GM12875 (cell line): ENCODE results near the gene LGALS4.
A peak's percentile ranks its signal among the peaks of the same experiment; 100 is the strongest.
"Not testable (repeated sequence)": the region's sequence is repeated elsewhere in the genome, so short reads cannot be mapped to it uniquely, and the experiment has no call there.

Source experiments
- H3K4me3 ChIP-seq: one replicate; pipeline ENCODE4 v1.5.1; 2011; ENCODE audit warnings: low read depth, low read length, control low read depth
- TF ChIP-seq, protein P1 (sequence below): IDR thresholded peaks from 2 replicates; pipeline ENCODE4 v1.5.1; 2011; ENCODE audit warnings: low read depth, mild to moderate bottlenecking, control low read depth, inconsistent platforms, low read length, moderate library complexity, borderline replicate concordance; ENCODE audit not compliant: insufficient read depth

The LGALS4 gene

DNA sequence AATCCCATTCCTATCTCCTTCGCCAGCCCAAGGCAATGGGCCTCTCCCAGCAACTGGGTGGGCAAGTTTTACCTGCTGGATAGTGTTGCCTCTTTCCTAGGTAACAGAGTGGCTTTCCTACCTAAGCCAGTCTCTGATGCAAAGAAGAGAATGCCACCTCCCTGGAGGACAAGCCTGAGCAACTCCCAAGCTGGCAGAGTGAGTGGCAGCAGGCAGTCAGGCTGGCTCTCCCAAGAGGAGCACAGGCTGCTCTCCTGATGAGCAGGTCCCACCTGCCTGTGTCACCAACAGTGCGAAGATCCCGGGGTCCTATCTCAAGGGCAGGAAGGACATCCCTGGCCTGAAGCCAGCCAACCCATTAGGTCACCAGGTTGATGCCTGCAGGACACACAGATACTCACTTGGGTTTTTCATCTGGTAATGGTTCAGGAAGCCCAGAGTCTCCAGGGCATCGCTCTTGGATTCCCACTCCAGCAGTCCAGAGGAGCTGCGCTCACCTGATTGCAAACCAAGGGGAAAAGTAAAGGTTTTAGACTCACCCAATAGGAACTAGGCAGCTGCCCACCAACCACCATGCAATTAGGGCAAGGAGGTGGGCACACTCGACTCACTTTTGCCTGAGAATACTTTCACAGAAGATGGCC lies 24.4 kb upstream of the LGALS4 start:
- H3K4me3 ChIP-seq: no peak overlapping the region
- TF ChIP-seq, protein P1, sequence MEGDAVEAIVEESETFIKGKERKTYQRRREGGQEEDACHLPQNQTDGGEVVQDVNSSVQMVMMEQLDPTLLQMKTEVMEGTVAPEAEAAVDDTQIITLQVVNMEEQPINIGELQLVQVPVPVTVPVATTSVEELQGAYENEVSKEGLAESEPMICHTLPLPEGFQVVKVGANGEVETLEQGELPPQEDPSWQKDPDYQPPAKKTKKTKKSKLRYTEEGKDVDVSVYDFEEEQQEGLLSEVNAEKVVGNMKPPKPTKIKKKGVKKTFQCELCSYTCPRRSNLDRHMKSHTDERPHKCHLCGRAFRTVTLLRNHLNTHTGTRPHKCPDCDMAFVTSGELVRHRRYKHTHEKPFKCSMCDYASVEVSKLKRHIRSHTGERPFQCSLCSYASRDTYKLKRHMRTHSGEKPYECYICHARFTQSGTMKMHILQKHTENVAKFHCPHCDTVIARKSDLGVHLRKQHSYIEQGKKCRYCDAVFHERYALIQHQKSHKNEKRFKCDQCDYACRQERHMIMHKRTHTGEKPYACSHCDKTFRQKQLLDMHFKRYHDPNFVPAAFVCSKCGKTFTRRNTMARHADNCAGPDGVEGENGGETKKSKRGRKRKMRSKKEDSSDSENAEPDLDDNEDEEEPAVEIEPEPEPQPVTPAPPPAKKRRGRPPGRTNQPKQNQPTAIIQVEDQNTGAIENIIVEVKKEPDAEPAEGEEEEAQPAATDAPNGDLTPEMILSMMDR: no peak

DNA sequence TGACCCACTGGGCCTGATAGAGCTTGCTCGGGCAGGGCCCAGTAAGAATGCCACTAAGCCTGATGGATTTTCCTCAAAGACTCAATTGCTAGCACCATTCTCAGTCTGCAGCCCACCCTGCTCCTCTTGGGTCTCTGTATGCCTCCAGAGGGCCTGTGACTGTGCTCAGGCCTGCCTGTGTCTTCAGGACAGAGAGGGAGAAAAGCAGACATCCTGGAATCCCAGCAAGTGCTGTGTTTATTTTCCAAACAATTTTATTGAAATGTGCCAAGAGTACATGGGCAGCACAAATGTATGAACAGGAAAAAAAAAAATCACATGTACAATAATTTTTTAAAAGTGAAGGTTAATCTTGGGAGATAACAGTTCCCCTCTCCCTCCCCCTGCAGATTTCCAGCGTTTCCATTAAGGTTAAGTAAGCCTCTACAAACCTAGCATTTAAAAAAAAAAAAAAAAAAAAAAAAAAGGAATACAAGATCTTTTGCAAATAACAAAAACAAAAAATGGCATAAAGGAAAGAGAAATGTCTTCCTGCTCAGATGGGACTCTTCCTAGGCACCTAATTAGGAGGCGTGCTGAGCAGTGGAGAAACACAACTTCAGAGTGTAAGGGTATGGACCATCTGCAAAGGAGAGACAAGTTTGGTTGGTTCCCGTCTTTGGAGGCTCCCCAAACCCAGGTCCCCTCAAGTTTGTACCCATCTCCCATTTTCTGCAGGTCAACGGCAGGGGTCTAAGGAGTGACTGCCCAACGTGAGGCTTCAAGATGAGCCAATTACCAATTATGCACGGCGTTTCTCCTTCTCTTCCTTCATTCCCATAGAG lies 23.6 kb upstream of the LGALS4 start:
- TF ChIP-seq, protein P1: no peak
- no peak overlapping the region for H3K4me3 ChIP-seq

DNA sequence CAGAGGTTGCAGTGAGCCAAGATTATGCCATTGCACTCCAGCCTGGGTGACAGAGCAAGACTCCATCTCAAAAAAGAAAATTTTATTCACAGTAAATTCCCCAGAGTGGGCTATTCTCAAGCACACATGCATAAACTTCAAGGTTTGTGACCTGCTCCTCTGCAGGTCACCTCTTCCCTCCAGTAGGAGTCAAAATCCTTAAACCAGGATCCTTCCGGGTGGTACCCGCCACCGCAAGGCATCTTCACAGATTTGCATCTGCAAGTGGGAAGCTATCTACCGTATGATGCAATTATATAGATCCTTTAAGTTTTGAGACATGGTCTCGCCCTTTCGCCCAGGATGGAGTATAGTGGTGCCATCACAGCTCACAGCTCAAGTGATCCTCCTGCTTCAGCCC lies 21.8 kb upstream of the LGALS4 start:
- H3K4me3 ChIP-seq: no peak overlapping the region
- TF ChIP-seq, protein P1: no peak

DNA sequence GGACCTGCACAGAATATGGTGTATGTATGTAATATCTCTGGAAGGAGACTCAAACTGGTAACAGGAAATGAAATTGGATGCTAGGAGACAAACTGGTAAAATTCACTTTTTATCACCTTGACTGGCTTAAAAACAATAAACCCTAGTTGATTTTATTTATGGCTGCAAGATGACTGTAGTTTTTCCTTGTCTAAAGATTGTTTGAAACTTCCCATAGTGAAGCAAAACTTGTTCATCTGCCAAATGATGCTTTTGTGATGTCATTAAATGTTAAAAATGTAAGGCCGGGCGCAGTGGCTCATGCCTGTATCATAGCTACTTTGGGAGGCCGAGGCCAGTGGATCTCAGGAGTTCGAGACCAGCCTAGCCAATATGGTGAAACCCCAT lies 21.4 kb upstream of the LGALS4 start:
- TF ChIP-seq, protein P1: no peak
- no peak overlapping the region for H3K4me3 ChIP-seq

DNA sequence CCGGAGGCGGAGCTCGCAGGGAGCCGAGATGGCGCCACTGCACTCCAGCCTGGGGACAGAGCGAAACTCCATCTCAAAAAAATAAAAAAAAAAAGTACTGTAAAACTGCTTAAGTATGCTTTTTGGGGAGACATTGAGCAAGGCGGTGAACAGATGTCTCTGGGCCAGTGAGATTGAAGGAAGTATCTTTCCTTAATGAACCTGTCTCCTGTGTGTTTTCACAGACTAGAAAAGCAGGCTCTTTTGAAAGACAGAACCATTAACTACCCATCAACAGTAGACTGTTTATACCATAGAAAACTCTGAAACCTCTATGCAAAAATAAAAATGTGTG lies 20.3 kb upstream of the LGALS4 start:
- TF ChIP-seq, protein P1: no peak
- no peak overlapping the region for H3K4me3 ChIP-seq

DNA sequence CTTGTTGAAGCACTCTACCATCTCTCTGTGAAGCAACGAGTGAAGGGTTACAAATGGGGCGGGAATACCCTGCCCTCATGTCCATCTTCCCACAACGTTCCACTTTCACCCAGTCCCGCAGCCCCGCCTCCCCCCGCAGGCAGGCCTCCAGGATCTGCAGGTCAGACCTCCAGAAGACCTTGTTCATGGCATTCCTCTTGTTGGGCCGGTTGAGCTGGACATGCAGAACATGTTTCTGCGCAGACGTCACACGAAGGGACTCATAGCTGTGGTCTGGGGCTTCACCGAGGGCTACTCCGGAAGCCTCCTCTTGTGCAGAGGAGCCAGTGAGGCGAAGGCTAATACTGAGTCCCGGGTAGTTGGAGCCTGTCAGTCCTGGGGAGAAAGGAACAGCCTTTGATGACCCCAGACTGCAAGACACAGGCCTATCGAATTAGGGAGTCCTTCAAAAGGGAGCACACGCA lies 18.4 kb upstream of the LGALS4 start:
- H3K4me3 ChIP-seq: peak overlapping the region; percentile 74
- TF ChIP-seq, protein P1: no peak

DNA sequence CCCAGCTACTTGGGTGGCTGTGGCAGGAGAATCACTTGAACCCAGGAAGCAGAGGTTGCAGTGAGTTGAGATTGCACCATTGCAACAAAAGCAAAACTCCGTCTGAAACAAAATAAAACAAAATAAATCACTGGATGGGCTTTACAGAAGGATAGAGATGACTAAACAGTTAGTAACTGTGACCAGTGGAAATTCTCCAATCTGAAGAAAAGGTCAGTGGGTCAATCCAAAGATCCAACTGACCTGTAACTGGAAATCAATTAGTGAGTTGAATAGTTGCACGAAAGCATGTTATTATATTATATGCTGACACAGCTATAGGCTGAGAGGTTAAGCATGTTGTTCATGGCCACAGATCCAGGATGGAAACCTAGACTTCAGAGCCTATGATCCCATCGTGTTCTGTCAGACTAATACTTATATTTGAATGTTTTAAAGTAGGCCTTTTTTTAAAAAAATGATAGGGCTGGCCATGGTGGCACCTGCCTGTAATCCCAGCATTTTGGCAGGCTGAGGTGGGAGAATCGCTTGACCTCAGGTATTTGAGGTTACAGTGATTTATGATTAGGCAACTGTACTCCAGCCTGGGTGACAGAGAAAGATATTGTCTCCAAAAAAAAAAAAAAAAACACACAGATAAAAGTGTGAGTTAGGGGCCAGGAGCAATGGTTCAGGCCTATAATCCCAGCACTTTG lies 17.4 kb upstream of the LGALS4 start:
- TF ChIP-seq, protein P1: no peak
- no peak overlapping the region for H3K4me3 ChIP-seq

DNA sequence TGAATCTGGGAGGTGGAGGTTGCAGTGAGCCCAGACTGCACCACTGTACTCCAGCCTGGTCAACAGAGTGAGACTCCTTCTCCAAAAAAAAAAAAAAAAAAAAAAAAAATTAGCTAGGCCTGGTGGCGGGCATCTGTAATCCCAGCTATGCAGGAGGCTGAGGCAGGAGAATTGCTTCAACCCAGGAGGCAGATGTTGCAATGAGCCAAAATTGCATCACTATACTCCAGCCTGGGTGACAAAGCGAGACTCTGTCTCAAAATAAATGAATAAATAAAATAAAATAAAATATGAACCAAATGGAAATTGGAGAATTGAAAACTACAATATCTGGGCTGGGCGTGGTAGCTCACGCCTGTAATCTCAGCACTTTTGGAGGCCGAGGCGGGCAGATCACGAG lies 16.5 kb upstream of the LGALS4 start:
- not testable (repeated sequence) for H3K4me3 ChIP-seq
